NCI-H1436 (cell line): Measurements from ENCODE around the gene KLRC2.
"Not testable (repeated sequence)": the region's sequence is repeated elsewhere in the genome, so short reads cannot be mapped to it uniquely, and the experiment has no call there.

Experiments
- DNase-seq: peaks from one replicate; lab custom pipeline; 2025; lab: John Stamatoyannopoulos, UW

Gene KLRC2

GRCh38 chr12:10405294-10405693 lies 30.5 kb downstream of the KLRC2 start:
- no peak for DNase-seq

DNA sequence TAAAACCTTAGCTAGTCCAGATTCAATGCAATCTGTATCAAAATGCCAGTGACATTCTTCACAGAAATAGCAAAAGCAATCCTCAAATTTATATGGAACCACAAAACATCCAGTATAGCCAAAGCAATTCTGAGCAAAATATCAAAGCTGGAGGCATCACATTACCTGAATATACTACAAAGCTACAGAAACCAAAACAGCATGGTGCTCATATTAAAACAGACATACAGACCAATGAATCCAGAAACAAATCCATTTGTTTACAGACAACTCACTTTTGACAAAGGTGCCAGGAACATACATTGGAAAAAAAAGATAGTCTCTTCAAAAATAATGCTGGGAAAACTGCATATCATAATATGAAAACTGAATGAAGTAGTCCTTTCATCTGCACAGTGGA lies 31.0 kb downstream of the KLRC2 start:
- no peak for DNase-seq

DNA sequence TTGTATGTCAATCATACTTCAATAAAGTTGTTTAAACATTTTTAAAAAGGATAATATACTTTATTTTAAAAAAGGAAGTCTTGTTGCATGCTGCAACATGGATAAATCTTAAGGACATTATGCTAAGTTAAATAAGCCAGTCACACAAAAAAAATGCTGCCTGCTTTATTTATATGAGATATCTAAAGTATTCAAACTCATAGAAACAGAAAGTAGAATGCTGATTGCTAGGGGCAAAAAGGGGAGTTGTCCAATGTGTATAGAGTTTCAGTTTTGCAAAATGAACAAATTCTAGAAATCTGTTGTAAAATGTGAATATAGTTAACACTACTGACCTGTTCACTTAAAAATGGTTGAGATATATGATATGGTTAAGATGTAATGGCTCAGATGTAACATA lies 35.0 kb downstream of the KLRC2 start:
- DNase-seq: no peak

- DNase-seq: no peak
Observed at GRCh38 chr12:10398168-10398567, 37.6 kb downstream of the KLRC2 start.

DNA sequence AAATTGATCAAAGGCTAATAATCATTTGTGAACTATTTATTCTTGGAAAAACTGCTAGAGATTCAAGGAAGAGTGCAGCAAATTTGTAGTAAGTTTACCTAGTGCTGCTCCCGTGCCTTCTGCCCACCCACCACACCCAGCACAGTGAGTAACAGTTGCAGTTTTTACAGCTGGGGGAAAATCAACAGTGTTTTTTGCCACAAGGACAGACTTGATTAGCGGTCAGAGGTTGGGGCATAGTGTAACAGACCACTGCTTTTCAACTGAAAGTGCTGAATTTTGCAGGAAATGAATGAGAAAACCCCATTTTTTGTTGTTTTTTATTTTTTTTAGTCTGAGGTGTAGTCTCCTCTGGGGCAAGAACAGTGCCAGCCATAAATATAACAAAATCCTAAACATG lies 38.5 kb downstream of the KLRC2 start:
- DNase-seq: no peak

DNA sequence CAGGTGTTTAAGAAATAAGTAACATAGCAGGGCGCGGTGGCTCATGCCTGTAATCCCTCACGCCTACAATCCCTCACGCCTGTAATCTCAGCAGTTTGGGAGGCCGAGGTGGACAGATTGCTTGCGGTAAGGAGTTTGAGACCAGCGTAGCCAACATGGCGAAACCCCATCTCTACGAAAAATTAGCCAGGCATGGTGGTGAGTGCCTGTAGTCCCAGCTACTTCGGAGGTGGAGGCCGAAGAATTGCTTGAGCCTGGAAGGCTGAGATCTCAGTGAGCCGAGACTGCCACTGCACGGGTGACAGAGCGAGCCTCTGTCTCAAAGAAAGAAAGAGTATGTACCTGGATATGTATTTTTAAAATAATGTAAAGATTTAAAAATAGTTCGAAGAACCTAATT lies 39.6 kb downstream of the KLRC2 start:
- not testable (repeated sequence) for DNase-seq

DNA sequence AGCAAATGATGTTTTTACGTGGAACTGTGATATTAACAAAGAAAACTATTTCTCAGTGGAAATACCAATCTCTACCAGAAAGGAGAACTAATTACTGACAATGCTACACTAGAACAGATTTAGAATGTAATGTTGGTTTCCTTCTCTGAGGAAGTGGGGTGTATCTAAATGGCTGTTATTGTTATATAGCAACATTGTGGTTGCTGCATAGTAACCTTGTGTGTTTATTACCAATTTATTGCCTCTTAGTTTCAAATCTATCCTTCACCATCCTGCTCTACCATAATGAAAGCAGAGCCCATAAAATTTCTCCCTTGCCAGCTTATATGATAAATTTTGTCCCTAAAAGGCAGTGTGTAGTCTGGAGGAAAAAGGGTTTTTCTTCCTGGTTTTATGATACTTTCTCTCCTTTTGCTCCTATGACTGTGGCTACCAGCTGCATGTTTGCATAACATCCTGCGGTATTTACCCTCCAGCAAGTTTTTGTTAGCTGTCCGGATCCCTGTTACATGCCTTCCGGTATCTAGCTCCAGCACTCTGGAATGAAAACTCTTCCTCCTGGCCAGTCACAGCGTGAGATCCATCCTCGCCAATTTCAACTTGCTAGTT lies 40.3 kb downstream of the KLRC2 start:
- no peak for DNase-seq

- not testable (repeated sequence) for DNase-seq
Observed at GRCh38 chr12:10394531-10395152, 41.2 kb downstream of the KLRC2 start.

DNA sequence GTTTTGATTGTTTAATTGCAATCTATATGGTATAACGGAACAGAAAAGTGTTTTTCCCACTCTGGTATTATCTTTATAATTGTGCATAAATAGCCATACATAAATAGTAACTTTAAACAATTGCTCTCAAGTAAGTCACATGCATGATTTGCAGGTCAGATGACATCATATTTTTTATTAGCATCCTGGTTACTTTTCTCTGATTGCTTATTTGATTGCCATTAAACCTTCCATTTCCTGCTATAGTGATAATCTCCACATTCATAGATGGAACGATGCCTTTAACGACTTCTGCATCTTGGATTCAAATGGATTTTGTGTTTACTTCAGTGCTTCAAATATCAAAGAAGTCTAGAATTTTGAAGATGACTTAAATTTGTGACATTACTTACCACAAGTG lies 42.5 kb downstream of the KLRC2 start:
- DNase-seq: no peak

DNA sequence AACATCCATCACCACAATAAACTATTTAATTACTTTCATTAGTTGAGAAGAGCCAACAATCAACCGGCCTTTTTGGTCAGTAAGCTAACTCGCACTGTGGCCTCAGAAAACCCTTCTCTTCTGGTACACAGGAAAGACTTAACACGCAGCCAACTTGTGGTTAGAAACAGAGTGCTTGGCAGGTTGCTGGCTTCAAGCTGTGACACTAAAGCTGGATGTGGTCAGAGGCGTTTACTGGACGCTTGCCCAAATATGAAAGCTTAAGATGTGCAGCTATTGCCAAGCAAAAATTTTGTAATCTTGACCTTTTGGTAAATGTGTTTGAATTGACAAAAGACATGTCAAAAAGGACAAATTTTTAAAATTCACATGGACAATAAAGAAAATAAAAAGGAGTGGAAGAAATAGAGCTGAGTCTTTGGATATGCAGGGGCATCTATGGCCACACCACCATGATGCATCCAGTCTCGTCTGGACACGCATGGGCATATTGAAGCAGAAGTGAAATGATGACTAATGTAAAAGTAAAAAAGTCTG lies 43.3 kb downstream of the KLRC2 start:
- DNase-seq: no peak

DNA sequence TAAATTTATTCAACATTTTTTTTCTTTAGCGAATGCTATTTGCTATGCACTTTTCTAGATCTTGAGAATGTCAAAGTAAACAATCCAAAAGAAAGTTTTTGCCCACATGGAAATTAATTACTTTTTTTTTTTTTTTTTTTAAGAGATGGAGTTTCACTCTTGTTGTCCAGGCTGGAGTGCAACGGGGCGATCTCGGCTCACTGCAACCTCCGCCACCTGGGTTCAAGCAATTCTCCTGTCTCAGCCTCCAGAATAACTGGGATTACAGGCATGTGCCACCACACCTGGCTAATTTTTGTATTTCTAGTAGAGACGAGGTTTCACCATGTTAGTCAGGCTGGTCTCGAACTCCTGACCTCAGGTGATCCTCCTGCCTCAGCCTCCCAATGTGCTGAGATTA lies 44.8 kb downstream of the KLRC2 start:
- DNase-seq: not testable (repeated sequence)

DNA sequence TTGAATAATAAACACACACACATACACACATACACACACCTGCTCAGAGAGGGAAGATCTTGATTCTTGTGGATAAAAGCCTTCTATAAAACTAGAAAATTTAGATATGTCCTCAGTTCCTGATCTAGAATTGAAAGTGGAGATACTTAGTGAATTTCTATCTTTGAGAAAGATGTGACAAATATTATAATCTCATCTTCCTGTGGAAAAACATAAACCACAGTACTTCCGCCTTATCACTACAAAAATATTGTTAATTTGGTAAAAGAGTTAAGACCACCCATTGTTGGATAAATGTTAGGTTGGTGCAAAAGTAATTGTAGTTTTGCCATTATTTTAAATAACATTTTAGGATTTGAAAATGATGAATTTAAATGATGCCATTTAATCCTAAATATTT lies 45.9 kb downstream of the KLRC2 start, which contains the start of gene KLRK1:
Gene KLRK1, minus strand, starts transcription at position 138 of the 400 bp plus-strand sequence. CDS start 1,231 bp downstream, outside the sequence.
- no peak for DNase-seq

DNA sequence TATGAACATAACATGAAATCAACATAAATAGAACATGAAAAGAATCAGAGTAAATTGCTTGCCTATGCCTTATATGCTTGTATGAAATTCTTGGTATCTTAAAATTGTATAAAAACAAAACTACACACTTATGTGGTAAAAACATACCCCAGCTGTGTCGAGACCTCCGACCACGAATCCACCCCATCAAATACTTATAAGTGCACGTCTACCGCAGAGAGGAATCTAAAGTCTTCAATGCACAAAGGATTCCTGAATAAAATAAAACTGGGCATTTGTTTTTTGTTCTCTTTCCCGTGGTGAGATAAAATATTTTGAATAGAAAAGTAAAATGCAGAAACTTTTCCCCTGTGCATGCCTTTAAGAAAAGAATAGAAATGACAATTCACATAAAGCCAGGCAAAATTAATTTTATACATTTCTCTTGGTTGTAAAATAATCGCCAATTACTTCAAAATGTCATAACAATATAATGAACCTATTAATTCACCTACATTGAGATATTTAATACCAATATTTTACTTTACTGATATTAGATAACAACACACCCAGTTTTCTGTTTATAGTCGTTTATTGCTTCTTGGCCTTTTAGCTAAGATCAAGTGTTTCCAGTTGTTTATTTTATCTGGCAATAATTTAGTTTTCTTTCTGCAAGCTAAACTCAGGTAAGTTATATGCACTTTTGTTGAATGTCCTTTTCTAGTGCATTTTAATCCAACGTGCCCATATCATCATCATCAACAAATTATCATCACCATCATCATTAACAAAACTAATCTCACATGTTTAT lies 47.0 kb downstream of the KLRC2 start:
- no peak for DNase-seq

DNA sequence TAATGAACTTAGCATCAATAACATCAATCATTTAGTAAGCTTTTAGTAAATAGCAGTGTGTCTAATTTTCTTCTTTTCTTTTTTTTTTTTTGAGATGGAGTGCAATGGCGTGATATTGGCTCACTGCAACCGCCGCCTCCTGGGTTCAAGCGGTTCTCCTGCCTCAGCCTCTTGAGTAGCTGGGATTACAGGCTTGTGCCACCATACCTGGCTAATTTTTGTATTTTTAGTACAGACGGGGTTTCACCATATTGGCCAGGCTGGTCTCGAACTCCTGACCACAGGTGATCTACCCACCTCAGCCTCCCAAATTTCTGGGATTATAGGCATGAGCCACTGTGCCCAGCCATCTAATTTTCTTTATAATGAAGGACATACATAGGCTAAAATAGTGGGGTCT lies 48.3 kb downstream of the KLRC2 start:
- DNase-seq: not testable (repeated sequence)

DNA sequence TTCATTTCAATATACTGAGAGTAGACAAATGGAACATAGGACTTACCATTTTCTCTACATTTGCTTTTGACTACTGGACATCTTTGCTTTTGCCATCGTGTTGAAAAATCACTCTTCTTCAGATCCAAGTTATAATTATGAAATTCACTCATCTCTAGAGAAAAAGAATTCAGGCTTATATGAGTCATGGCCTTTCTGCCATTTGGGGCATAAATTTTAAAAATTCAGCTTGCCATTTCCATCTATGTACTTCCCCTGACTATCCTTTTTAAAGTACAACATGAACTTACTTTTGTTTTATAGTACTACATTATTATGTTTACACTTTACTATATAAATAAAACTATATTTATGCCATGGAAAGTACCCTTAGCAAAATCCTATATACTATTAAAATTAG lies 49.0 kb downstream of the KLRC2 start:
- no peak for DNase-seq

DNA sequence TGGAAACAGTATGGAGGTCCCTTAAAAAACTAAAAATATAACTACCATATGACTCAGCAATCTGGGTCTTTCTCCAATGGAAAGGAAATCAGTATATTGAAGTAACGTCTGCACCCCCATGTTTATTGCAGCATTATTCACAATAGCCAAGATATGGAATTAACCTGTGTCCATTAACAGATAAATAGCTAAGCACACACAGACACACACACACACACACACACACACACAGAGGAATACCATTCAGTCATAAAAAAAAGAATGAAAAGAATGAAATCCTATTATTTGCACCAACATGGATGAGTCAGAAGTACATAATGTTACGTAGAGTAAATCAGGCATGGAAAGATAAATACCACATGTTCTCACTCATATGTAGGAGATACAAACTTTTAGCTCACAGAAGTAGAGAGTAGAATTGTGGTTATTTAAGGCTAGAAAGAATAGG lies 50.6 kb downstream of the KLRC2 start:
- DNase-seq: no peak

DNA sequence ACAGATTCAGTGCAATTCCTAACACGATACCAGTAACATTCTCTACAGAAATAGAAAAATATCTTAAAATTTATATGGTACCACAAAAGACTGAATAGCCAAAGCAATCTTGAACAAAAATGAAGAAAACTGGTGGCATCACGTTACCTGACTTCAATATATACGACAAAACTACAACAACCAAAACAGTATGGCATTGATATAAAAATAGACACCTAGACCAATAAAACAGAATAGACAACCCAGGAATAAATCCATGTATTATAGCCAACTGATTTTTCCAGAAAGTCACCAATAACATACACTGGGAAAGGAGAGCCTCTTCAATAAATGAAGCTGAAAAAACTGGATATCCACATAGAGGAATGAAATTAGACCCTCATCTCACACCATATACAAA lies 51.6 kb downstream of the KLRC2 start:
- DNase-seq: no peak

DNA sequence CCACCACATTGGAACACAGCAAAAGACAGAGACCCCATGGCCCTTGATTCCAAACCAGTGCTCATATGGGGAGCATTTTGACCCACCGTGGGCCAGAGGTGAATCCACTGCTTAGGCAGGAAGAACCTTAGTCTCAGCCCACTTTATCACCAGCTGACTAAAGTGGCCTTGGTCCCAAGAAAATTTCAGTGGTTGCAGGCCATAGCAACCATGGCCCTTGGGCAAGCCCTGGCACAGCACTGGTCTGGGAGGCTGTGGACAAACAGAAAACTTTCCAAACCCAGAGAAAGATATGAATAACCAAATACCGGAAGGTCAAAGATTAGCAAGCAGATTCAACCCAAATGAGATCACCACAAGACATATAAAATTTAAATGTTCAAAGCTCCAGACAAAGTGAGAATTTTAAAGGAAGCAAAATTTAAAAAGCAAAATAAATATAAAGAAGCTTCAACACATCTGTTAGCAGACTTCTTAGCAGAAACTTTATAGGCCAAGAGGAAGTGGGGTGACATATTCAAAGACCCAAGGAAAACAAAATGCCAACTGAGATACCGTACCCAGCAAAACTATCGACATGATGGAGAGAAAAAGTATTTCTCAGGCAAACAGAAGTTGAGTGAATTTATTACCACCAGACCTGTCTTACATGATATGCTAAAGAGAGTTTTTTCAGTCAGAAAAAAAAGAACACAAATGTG lies 53.7 kb downstream of the KLRC2 start:
- no peak for DNase-seq
